GM18498 (cell line): ENCODE results near the gene MAGEB17.
"Not testable (repeated sequence)": the region's sequence is repeated elsewhere in the genome, so short reads cannot be mapped to it uniquely, and the experiment has no call there.

Experiments
- ATAC-seq: cut with Tn5 transposase; IDR thresholded peaks from one replicate; pipeline ENCODE4 v1.9.1; 2021; ENCODE audit warnings: mild to moderate bottlenecking, moderate library complexity; ENCODE audit not compliant: unreplicated experiment

The MAGEB17 gene, protein sequence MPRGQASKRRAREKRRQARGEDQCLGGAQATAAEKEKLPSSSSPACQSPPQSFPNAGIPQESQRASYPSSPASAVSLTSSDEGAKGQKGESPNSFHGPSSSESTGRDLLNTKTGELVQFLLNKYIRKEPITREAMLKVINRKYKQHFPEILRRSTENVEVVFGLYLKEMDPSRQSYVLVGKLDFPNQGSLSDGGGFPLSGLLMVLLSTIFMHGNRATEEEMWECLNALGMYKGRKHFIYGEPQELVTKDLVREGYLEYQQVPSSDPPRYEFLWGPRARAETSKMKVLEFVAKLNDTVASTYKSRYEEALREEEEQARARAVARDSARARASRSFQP

DNA sequence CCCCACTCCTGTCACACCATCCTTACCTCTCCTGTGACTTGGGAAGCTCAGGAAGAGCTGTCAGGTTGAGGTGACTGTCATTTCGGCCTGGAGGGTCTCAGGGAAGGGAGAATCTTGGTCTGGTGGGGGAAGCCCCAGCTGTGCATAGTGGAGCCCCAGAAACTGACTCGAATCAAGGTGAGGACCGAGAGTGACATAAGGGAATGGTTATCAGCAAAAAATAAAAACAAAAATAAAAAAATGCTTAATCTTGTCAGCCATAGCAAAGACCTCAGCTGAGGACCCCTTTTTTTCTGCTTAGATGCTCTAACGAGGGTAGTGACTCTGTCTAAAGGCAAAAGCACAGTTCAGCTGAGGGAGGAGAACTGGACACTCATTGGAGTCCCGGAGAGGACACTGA lies at the start of gene MAGEB17:
Gene MAGEB17 (plus strand): TSS at position 301 of the 400 bp plus-strand sequence. CDS start 2,902 bp downstream, outside the sequence.
- no peak for ATAC-seq

DNA sequence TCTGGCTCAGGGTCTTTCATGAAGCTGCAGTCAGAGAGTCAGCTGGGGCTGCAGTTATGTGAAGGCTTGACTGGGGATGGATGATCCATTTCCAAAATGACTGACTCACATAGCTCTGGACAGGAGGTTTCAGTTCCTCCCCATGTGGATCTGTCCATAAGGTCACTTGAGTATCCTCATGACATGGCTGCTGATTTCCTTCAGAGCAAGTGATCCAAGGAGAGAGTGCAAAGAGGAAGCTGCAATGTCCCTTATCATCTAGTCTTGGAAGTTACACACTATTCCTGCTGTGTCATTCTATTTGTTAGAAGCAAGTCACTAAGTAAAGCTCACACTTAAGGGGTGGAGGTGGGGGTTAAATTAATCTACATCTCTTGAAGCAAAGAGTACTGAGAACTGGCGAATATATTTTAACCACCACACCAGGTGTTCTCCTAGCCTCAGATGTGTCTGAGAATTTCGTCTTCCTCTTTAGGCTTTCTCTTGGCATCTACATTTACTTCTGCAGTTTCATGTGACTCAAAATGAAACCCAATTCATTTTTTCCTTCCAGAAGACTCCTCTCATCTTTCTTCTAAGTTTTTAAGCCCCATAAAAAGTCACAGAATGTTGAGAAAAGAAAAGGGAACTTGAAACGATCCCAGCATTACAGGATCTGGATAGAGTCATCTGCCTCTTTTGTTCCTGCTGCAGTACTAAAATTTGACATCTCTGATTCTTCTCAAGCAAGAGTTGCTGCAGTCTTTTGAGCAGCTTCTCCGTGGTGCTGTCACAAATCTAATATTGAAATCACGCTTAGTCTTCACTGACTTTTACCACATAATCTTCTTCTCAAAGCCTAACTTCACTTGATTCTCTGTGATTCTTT lies 47.7 kb upstream of the MAGEB17 start:
- peak; percentile 89 for ATAC-seq

DNA sequence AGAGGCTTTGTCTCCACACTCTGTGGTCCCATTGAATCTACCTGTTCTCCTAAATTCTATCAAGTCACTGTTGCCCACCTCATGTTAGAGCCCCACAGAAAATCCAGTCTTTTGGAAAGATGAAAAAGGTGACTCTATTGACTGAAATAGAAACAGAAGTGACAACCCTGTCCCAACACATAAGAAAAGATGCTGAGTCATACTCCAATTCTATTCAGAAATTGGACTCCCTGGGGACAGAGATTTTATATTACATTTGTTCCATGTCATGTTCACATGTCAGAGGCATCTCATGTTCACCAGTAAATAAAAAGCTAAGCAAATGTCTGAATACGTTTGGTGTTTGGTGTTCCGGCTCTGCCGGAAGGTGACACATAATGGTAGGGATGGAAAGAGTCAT lies 46.9 kb upstream of the MAGEB17 start:
- no peak for ATAC-seq

DNA sequence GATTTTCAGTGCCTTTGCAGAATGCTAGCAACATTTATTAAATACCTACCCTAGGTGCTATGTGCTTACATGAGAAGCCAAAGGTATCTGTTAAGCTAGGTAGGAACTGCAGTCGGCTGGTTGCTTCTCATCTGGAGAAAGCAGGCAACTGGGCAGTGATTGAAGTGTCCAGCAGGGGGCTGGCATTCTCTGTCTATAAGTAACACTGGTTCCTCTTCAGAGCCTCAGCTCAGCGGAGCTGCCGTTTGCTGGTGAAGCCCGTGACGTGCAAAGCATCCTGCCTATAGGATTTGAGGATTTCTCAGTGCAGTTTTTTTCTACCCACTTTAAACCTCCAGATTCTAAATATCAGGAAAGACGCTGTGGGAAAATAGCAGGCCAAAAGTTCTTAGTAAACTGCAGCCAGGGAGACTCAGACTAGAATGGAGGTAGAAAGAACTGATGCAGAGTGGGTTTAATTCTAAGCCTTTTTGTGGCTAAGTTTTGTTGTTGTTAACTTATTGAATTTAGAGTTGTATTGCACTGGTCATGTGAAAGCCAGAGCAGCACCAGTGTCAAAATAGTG lies 44.0 kb upstream of the MAGEB17 start, which contains the start of gene GRPR:
Gene GRPR (plus strand): TSS at position 344 of the 565 bp plus-strand sequence. CDS start 389 bp downstream, outside the sequence.
- ATAC-seq: peak; percentile 67

DNA sequence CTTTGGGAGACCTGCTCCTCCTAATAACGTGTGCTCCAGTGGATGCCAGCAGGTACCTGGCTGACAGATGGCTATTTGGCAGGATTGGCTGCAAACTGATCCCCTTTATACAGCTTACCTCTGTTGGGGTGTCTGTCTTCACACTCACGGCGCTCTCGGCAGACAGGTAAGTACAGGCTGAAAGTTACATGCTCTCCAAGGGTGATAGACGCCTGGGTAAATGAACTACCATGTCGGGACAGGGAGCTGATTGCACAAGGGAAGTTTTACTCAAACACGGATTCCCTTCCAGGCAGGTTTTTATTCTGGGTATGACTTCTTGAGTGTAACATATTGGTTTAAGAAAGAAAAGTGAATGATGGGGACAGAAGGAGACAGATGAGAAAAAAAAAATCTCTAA lies 43.1 kb upstream of the MAGEB17 start:
- no peak for ATAC-seq

DNA sequence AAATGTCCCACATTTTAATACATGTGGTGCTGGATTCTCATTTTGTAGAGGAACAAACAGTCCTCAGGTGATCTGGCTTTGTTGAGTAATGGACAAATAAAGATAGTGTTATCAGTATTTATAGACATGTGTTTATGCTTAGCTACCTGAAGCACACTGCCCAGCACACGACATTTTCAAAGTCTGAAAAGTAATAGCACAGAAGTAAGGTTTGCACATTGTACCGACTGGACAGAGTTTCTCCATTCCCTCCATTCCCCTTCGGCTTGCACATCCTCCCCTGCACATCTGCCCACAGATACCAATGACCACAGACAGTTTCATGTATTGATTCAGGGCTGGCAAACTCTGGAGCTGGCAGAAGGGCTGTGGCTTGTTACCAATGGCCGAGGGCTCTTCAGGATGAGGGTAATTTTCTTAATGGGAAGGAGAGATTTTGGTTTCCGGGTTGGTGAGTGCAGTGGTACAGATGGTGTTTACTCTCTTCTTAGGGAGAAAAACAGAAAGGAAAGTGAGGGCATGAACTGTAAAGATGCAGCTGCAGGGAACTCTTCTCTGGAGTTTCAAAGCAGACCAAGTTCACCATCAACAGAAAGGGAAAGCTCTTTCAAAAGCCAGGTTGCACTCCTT lies 41.6 kb upstream of the MAGEB17 start:
- no peak for ATAC-seq

DNA sequence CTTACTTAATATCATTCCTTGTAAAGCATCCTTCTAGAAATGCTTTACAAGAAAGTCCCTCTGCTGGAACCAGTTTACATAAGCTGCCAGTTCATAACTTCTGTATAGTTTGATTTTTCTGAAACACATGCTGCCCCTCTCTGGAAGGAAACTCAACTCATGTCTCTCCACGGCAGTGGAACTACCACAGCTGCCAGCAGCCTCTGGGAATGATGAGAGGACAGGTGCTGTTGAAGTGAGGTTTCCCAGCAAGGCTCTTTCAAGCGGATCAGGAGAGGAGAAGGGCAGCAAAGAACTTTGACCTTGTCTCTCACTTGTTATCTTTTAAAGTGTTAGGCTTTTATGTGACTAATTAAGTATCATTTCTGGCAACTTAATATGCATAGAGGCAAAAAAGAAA lies 36.6 kb upstream of the MAGEB17 start:
- no peak for ATAC-seq

DNA sequence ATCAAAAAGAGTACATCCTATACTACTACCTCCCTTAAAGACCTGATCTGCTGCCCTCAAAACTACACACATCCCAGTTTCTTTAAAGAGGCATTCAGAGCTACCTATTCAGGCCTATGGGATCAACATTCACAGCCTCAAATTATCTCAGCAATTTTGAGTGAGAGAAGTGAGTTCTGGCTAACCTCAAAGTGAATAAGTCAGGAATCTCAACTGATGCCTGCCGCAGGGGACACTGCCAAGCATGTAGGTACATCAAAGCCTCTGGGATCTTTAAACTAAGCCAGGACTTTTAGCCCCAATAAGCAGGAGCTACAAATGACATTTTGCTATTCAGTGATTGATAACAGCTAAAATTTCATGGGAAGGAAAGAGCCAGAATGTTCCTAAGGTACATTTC lies 32.3 kb upstream of the MAGEB17 start:
- no peak for ATAC-seq

DNA sequence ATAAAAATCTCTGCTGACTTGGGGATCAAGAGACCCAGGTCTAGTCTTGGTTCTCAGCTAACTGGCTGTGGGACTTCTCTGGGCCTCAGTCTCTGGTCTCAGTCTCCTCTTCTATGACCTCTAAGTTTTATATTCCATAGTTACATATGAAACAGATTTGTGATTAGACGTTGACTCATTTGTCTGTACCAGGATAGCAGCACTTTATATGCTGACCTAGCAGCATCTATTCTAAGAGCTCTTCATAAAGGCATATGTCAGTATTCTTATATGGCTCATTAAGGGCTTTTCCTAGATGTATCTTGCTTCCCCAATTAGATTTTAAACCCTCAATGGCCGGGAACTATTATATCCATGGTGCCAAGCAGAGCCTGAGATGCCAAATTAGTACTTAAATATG lies 31.2 kb upstream of the MAGEB17 start:
- no peak for ATAC-seq

DNA sequence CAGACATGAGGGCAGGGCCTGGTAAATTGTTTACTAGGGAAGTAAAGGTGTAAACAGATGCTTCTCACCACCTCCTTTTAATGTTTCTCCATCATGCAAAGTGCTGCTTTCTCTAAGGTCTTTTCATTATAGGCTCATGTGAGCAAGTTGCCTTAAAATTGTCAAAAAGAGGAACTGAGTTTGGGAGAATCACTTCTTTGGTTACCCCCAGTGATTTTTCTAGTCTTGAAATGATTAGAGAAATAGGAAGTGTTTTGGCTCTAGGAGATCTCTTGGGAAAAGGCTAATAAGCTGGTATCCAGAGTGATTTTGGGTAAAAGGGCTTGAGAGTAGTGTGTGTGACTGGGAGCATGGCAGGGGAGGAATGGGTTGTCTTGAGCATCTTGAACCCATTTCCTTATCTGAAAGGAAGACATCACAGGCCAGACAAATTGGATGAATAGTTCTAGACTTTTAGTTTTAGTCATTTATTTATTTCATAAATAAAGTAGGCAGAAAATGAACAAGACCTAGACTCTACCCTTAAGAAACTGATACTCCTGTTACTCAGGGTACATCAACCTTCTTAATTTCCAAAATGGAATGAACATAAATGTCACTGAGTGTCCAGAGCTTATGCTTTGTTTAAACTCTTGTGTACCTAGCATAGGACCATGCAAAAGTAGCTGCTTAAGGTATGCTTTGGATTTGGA lies 29.7 kb upstream of the MAGEB17 start:
- ATAC-seq: peak; percentile 82

DNA sequence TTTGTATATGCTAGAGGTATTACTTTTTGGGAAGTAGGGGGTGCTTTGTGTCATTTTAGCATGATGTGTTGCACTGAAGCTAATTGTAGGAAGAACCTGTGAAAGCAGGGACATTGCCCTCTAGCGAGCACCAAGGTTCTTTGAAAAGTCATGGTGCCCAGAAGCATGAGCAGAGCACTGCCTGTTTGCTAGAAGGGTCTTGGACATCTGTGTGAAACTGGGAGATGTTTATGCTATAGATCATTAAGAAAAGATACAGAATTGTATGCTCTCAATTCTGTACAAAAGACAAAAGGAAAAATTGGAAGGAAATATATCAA lies 29.2 kb upstream of the MAGEB17 start:
- peak; percentile 65 for ATAC-seq

DNA sequence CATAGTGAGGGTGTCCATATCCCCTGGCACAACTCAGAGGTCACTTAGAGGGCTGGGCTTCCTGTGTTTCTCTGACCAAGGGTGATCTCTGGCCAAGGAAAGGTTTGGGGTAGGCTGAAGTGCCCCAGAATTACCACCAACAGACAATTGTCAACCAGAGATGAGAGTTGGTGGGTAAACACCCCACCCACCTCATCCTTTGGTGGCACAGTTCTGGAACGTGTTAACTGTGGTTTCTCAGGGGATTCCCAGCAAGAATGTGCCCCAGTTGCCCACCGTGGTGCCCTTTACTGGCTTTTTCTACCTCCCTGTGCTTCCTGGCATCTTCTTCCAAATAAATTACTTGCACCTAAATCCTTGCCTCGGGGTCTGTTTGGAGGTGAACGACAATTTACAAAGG lies 26.8 kb upstream of the MAGEB17 start:
- ATAC-seq: no peak

DNA sequence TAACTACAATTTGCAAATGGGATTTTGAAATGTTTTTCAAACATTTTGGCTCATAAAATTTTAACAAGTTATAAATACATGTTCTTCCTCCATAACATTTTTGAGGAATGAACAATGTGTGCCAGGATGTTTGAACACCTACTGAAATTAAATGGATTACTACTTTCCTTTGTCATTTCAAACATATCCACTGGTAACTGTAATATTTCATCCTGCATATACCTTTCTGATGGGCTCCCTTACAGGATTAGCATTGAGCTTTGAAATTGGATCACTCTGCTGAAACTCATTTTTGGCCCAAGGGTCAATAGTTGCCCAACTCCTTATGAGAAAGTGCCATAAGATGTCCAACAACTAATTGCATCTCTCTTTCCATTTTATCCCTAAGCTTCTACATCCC lies 26.3 kb upstream of the MAGEB17 start:
- ATAC-seq: no peak

DNA sequence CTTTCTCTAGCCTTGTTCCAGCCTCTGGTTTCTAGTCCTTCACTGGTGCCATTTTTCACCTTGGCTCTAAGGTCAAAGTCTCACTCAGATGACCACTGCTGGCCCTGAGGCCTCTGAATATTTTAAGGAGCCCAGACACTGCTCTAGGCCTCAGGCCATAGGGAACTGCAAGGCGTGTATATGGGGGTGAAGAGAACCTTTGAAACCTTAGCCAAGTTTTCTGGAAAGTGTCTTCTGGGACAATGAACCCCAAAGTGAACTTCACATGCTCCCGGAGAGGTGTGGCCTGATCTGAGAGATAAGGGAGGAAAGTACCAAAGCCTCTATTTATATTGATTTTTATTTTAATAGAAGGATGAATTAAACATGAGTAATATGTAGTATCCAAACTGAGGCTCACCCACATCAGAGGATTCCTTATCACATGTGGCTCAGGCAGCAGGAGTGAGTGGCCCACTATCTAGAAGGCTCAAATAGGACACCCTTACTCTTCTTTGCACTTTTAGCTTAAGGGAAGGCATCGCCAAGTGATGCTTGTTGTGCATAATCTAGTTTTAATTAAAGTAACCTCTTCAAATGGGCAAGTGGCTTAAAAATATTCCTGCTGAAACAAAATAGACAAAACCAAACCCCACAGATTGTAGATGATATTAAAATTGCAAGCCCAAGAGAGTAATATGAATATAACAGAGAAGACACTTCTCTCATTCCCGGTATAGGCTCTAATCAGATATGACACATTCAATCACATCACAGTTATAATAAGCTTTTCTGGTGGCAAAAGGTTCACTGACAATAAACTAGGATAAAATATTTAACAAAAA lies 25.6 kb upstream of the MAGEB17 start:
- no peak for ATAC-seq

DNA sequence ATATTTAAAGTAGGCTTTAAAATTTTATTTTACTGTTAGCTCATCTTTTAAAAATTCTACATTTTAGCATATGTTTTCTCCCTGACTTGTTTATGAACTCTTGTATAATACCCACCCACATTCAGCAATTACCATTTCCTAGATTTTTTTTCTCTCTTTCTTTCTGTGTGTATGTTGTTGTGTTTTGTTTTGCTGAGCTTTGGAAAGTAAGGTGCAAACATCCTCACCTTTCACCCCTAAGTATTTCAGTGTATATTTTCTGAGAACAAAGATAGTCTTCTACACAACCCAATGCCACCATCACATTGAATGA lies 25.1 kb upstream of the MAGEB17 start:
- no peak for ATAC-seq

DNA sequence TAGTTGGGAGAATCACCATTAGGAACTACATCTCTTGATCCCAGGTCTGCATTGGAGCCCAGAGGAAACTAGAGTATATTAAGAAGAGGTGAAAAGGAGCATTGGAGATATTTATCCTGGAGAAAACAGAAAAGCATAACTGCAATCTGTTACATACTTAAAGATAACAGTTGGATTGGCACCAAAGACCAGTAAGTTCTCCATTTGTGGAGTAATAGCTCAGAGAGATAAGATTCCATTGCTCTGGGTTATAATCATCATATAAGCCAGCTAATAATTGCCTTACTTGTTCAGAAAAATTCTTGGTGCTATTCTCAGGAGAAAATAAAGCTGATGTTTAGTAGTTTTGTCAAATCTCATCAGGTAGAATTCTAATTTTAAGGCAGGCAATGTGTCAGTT lies 23.3 kb upstream of the MAGEB17 start:
- no peak for ATAC-seq

DNA sequence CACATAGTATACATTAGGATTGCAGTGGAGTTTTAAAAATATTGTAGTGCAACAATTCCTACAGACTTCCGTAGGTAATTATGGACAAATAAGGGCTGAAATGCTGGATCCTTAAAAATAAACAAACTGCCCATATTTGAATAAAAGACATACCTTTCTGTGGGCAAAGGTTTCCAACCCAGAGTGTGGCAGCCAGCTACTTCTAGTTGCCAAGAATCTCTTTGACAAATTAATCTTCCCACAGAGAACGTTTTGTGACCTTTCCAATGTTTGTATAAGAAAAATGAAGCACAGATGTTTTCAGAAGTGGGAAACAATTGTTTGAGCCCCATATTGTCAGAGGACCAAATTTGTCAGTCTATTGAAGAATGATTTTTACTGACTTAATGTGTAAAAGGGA lies 22.9 kb upstream of the MAGEB17 start:
- no peak for ATAC-seq

DNA sequence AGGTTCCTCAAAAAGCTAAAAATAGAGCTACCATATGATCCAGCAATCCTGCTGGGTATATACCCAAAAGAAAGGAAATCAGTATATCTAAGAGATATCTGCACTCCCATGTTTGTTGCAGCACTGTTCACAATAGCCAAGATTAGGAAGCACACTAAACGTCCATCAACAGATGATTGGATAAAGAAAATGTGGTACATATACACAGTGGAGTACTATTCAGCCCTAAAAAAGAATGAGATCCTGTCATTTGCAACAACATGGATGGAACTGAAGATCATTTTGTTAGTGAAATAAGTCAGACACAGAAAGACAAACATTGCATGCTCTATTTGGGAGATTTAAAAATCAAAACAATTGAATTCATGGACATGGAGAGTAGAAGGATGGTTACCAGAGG lies 22.2 kb upstream of the MAGEB17 start:
- ATAC-seq: not testable (repeated sequence)

DNA sequence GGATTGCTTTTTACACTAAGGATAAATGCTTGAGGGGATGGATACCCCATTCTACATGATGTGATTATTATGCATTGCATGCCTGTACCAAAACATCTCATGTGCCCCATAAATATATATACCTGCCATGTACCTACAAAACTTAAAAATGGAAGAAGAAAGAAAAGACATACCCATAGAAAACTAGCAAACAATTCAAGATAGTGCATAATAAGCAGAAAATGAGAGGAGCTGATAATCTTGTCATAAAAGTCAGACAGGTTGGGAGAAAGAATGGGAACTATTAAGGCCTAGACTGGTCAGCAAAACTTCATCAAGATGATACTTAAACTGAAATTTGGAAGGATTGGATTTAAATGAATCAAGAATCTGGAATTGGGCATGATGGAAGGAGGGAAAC lies 21.6 kb upstream of the MAGEB17 start:
- no peak for ATAC-seq

DNA sequence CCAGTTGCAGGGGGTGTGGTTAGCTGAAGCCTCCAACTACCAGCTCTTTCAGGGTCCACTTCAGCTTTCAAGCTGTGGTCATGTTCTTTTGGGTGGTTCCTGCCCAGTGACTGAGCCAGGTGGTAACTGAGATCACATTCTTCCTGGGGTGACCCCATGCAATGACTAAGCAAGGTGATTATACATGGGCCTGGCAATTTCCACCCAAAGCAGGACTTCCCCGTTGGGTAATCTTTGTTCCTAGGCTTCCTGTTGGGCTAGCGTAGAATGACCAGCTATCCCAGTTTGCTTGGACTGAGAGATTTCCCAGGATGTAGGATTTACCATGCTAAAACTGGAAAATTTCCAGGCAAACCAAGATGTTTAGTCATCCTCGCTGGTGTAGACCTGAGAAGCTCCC lies 18.4 kb upstream of the MAGEB17 start:
- no peak for ATAC-seq
